ENCODE measurements around the gene EPB41L2. TPM values are rescaled to one million over a fixed set of nuclear protein-coding genes. Genes with fewer than 3 reads are reported as not detected.
A peak's percentile ranks its signal among the peaks of the same experiment; 100 is the strongest.

The EPB41L2 gene
- total RNA-seq, 1 donor from 2014 or later: 136 TPM

DNA sequence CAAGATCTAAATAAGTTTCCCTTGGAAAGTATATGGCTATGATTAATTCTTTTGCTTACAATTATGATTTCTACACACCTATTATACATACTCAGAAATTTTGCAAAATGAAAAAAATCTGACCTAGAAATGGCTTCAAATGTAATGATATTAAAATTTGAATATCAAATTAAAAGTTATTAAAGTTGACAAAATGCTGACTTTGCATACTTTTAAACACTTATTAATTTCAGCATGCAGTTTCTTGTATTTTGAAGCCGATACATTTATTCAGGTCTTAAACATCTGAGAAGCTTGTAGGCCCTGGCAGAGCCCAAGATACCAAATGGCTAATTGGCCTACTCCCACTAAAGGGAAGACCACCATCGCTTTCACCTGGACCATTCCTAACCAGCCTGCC, 176.1 kb downstream of the EPB41L2 start:
- no peak for FAIRE-seq
- H3K27me3 Mint-ChIP-seq (ENCODE audit: low read depth, unreplicated experiment): no peaks in the 10 kb centered on the region
- no peaks in the 10 kb centered on the region for H4K20me1 ChIP-seq (ENCODE audit: insufficient read depth, low read length)
- no peak overlapping the region for H3K9ac ChIP-seq (ENCODE audit: low read length)
- H3K27ac ChIP-seq (ENCODE audit: low read depth, low read length): no peak overlapping the region
- no peak overlapping the region for H3K27ac Mint-ChIP-seq (ENCODE audit: unreplicated experiment)
- no peaks in the 10 kb centered on the region for H3K27me3 ChIP-seq (ENCODE audit: insufficient read depth, low read length)
- H3K36me3 ChIP-seq (ENCODE audit: insufficient read depth, low read length): no peaks in the 10 kb centered on the region
- no peak overlapping the region for H3K4me3 ChIP-seq (ENCODE audit: insufficient read depth, low read depth, low read length)
- H3K4me3 Mint-ChIP-seq (ENCODE audit: unreplicated experiment): no peak overlapping the region
- no peak for TF ChIP-seq EZH2 (IDR thresholded peaks at IDR 0.05; ENCODE audit: insufficient read depth, low read length)
- TF ChIP-seq, protein P1, sequence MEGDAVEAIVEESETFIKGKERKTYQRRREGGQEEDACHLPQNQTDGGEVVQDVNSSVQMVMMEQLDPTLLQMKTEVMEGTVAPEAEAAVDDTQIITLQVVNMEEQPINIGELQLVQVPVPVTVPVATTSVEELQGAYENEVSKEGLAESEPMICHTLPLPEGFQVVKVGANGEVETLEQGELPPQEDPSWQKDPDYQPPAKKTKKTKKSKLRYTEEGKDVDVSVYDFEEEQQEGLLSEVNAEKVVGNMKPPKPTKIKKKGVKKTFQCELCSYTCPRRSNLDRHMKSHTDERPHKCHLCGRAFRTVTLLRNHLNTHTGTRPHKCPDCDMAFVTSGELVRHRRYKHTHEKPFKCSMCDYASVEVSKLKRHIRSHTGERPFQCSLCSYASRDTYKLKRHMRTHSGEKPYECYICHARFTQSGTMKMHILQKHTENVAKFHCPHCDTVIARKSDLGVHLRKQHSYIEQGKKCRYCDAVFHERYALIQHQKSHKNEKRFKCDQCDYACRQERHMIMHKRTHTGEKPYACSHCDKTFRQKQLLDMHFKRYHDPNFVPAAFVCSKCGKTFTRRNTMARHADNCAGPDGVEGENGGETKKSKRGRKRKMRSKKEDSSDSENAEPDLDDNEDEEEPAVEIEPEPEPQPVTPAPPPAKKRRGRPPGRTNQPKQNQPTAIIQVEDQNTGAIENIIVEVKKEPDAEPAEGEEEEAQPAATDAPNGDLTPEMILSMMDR (IDR thresholded peaks at IDR 0.05; ENCODE audit: insufficient read depth, low read depth, low read length): no peak
- no peaks in the 10 kb centered on the region for H3K4me1 Mint-ChIP-seq (ENCODE audit: low read depth, unreplicated experiment)
- H2AFZ ChIP-seq (ENCODE audit: low read depth, low read length): no peak overlapping the region
- no peak overlapping the region for H3K4me2 ChIP-seq (ENCODE audit: low read length)
- H3K4me1 ChIP-seq (ENCODE audit: insufficient read depth, low read length): peaks cover 2% of the 10 kb centered on the region
- H3K79me2 ChIP-seq (ENCODE audit: insufficient read depth, low read length): no peaks in the 10 kb centered on the region
- peaks cover 4% of the 10 kb centered on the region for H3K36me3 Mint-ChIP-seq (ENCODE audit: low read depth, unreplicated experiment)
- H3K9me3 ChIP-seq (ENCODE audit: insufficient read depth, low read depth, low read length): no peaks in the 10 kb centered on the region
- no peaks in the 10 kb centered on the region for H3K9me3 Mint-ChIP-seq (ENCODE audit: unreplicated experiment)
- DNase-seq (ENCODE audit: low read depth): no peak

DNA sequence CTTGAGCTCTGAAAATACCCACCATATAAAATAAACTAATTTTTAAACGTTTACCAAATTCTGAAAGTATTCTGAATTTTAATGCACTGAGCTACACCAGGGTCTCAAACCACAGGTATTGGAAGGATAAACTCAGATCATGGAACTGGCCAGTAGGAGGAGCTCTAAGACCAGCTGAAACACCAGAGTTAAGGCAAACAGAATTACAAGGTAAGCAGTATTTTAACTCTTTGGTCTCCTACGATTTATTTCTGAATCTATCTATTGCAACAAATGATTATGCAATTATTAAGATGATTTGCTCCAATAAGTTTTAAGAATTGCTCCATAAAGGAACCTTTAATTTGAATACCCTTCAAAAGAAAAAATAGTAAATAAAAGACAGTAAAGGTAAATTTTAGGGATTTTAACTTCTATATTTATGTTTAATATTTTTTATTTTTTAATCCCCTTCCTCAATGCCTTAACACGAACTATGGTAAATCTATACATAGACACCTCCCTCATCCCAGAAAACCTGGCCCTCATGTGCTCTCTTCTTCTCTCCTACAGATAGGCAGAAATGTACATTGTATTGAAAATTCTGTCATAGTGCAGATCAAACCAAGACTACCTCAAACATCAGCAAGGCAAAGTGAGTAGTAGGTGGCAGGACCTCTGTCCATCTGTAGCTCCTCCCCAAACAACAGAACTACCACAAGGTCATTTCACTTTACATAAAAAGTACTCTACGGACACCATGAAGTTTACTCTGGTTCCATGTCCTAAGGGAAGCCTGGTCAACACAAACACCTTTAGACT, 177.5 kb downstream of the EPB41L2 start:
- H3K27me3 ChIP-seq (ENCODE audit: insufficient read depth, low read length): no peaks in the 10 kb centered on the region
- peak; percentile 70 for FAIRE-seq

More for the DNA sequence above, 177.5 kb downstream of the EPB41L2 start:
- Mint-ChIP-seq H3K4me3 (ENCODE audit: unreplicated experiment) (no peak overlapping the region), H3K27me3 (ENCODE audit: low read depth, unreplicated experiment) (no peaks in the 10 kb centered on the region), H3K9me3 (ENCODE audit: unreplicated experiment) (no peaks in the 10 kb centered on the region), H3K36me3 (ENCODE audit: low read depth, unreplicated experiment) (peaks cover 4% of the 10 kb centered on the region), H3K4me1 (ENCODE audit: low read depth, unreplicated experiment) (no peaks in the 10 kb centered on the region), H3K27ac (ENCODE audit: unreplicated experiment) (no peak overlapping the region)
- Histone ChIP-seq H4K20me1 (ENCODE audit: insufficient read depth, low read length) (no peaks in the 10 kb centered on the region), H3K4me1 (ENCODE audit: insufficient read depth, low read length) (peaks cover 2% of the 10 kb centered on the region), H2AFZ (ENCODE audit: low read depth, low read length) (no peak overlapping the region), H3K79me2 (ENCODE audit: insufficient read depth, low read length) (no peaks in the 10 kb centered on the region), H3K27ac (ENCODE audit: low read depth, low read length) (no peak overlapping the region), H3K9me3 (ENCODE audit: insufficient read depth, low read depth, low read length) (no peaks in the 10 kb centered on the region), H3K4me3 (ENCODE audit: insufficient read depth, low read depth, low read length) (no peak overlapping the region), H3K4me2 (ENCODE audit: low read length) (no peak overlapping the region), H3K9ac (ENCODE audit: low read length) (no peak overlapping the region), H3K36me3 (ENCODE audit: insufficient read depth, low read length) (no peaks in the 10 kb centered on the region)
- TF ChIP-seq EZH2 (IDR thresholded peaks at IDR 0.05; ENCODE audit: insufficient read depth, low read length): no peak
- TF ChIP-seq, protein P1 (IDR thresholded peaks at IDR 0.05; ENCODE audit: insufficient read depth, low read depth, low read length): peak; percentile 90
- DNase-seq (ENCODE audit: low read depth): peak; percentile 55
